GM23248 (cell line): ENCODE measurements around the gene IRS4. TPM values are rescaled to one million over a fixed set of nuclear protein-coding genes. Genes with fewer than 3 reads are reported as not detected.

Experiments
- DNase-seq: peaks from one replicate; pipeline ENCODE4 v3.0.0-alpha.2; 2015
- H2AFZ ChIP-seq: fragments of 200-600 bp; sonication (generic); 2 replicates; pipeline ENCODE4 v1.6.1; 2016; ENCODE audit warnings: antibody characterized with exemption
- H3F3A ChIP-seq: fragments of 200-600 bp; sonication (generic); 2 replicates; pipeline ENCODE4 v1.6.1; 2016; ENCODE audit warnings: mild to moderate bottlenecking, antibody characterized with exemption, mixed run types; ENCODE audit not compliant: insufficient read depth
- H3K27ac ChIP-seq: fragments of 200-600 bp; sonication (generic); 2 replicates; pipeline ENCODE4 v1.5.1; 2016; ENCODE audit warnings: mild to moderate bottlenecking
- H3K27me3 ChIP-seq: fragments of 200-600 bp; sonication (generic); replicated peaks from 2 replicates; pipeline ENCODE4 v1.6.1; 2016; ENCODE audit warnings: mild to moderate bottlenecking; ENCODE audit not compliant: insufficient read depth
- H3K36me3 ChIP-seq: fragments of 200-600 bp; sonication (generic); 2 replicates; pipeline ENCODE4 v1.6.1; 2016; ENCODE audit warnings: low read depth, mild to moderate bottlenecking
- H3K4me1 ChIP-seq: fragments of 200-600 bp; sonication (generic); 2 replicates; pipeline ENCODE4 v1.6.1; 2016; ENCODE audit warnings: mild to moderate bottlenecking; ENCODE audit not compliant: insufficient read depth
- H3K4me2 ChIP-seq: fragments of 200-600 bp; sonication (generic); one replicate; pipeline ENCODE4 v1.6.1; 2016; ENCODE audit warnings: mild to moderate bottlenecking; ENCODE audit not compliant: unreplicated experiment
- H3K4me3 ChIP-seq: fragments of 200-600 bp; sonication (generic); 2 replicates; pipeline ENCODE4 v1.5.1; 2016; ENCODE audit warnings: mild to moderate bottlenecking
- H3K79me2 ChIP-seq: fragments of 200-600 bp; sonication (generic); 2 replicates; pipeline ENCODE4 v1.6.1; 2016; ENCODE audit warnings: mild to moderate bottlenecking; ENCODE audit not compliant: insufficient read depth
- H3K9ac ChIP-seq: fragments of 200-600 bp; sonication (generic); 2 replicates; pipeline ENCODE4 v1.6.1; 2016; ENCODE audit warnings: mild to moderate bottlenecking
- H3K9me2 ChIP-seq: fragments of 200-600 bp; sonication (generic); 2 replicates; pipeline ENCODE4 v1.6.1; 2016; ENCODE audit warnings: mixed run types, mild to moderate bottlenecking, moderate library complexity; ENCODE audit not compliant: insufficient read depth
- H3K9me3 ChIP-seq: fragments of 200-600 bp; sonication (generic); one replicate; pipeline ENCODE4 v1.6.1; 2017; ENCODE audit warnings: low read depth
- H4K20me1 ChIP-seq: fragments of 200-600 bp; sonication (generic); 2 replicates; pipeline ENCODE4 v1.6.0; 2016; ENCODE audit not compliant: insufficient read depth
- EZH2 ChIP-seq: fragments of 200-600 bp; sonication (generic); IDR thresholded peaks from 2 replicates; pipeline ENCODE4 v1.6.1; 2018; ENCODE audit warnings: antibody characterized with exemption, mild to moderate bottlenecking; ENCODE audit not compliant: insufficient read depth, poor library complexity, severe bottlenecking
- EZH2phosphoT487 ChIP-seq: fragments of 200-600 bp; sonication (generic); IDR thresholded peaks from 2 replicates; pipeline ENCODE4 v1.6.1; 2018; ENCODE audit warnings: antibody characterized with exemption, moderate library complexity, mild to moderate bottlenecking, low read depth; ENCODE audit not compliant: insufficient read depth
- WGBS, 2 experiments: methylation state at CpG; one replicate each; pipeline ENCODE4 v1.1.6; 2015 to 2017; ENCODE audit warnings: low lambda C conversion rate in 2 of 2, low coverage in 1 of 2; ENCODE audit errors: missing lambda C conversion rate in 2 of 2; 5-methylcytosine and 5-hydroxymethylcytosine counted together
- in situ Hi-C: fragments of 300-500 bp; cut with MboI; formaldehyde crosslinking; loops from 2 replicates; pipeline ENCODE4 v1.15.0; 2020
- polyA plus RNA-seq: library from polyadenylated mRNA; unstranded; fragments of >200 nt; fragmentation: Nextera tagmentation; extraction: Ambion mirVana; gene quantifications from 2 replicates; pipeline ENCODE4 v1.2.1, GENCODE V29; 2016
- total RNA-seq: library from RNA; depleted of rRNA; stranded (reverse); fragments of >200 nt; shearing (Covaris generic); gene quantifications from 2 replicates; pipeline ENCODE4 v1.2.3, GENCODE V29; 2014

The IRS4 gene
- total and polyA plus RNA-seq, 2 experiments from 2014 or later, result not detected

DNA sequence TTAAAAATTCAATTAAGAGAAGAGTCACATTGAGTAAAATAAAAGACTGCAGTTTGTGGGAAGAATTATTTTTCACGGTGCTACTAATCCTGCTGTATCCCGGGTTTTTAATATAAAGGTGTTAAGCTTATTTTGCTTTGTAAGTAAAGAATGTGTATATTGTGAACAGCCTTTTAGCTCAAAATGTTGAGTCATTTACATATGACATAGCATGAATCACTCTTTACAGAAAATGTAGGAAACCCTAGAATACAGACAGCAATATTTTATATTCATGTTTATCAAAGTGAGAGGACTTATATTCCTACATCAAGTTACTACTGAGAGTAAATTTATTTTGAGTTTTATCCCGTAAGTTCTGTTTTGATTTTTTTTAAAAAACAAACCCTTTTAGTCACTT is 39.7 kb downstream of the IRS4 start:
- no peaks in the 10 kb centered on the region for H3K9me3 ChIP-seq
- no peaks in the 10 kb centered on the region for H4K20me1 ChIP-seq
- TF ChIP-seq EZH2 (no peak), EZH2phosphoT487 (no peak)
- no peak overlapping the region for H3K4me2 ChIP-seq
- H3K27ac ChIP-seq, result no peak overlapping the region
- H3F3A ChIP-seq, result no peaks in the 10 kb centered on the region
- H3K27me3 ChIP-seq, result no peaks in the 10 kb centered on the region
- peak; percentile 26 for DNase-seq
- no peak overlapping the region for H2AFZ ChIP-seq
- H3K79me2 ChIP-seq, result no peaks in the 10 kb centered on the region
- in situ Hi-C loops, result no loop called here
- WGBS, 2 experiments, result 84 to 85% methylated on average over 3 of the region's 3 CpGs
- H3K4me1 ChIP-seq, result no peaks in the 10 kb centered on the region
- H3K4me3 ChIP-seq, result no peak overlapping the region
- H3K9me2 ChIP-seq, result no peaks in the 10 kb centered on the region
- H3K9ac ChIP-seq, result no peak overlapping the region
- H3K36me3 ChIP-seq, result no peaks in the 10 kb centered on the region
